Psoas muscle (tissue), 8 donors: ENCODE data around the gene PLA2G1B. TPM values are rescaled to one million over a fixed set of nuclear protein-coding genes. Genes with fewer than 3 reads are reported as not detected.

Experiments
- ATAC-seq, 4 donors: fragments of 200-7000 bp; cut with Tn5 transposase; one replicate each; pipeline ENCODE4 v1.9.1; 2020; ENCODE audit warnings: moderate library complexity in 3 of 4, mild to moderate bottlenecking in 2 of 4
- DNase-seq, 2 donors: peaks; one replicate each; pipeline ENCODE4 v3.0.0-alpha.2; 2020
- H3K27ac ChIP-seq: fragments of 200-600 bp; one replicate; pipeline ENCODE4 v1.8.0; 2022
- H3K27me3 ChIP-seq, 3 donors: fragments of 200-600 bp in 1 of 3; one replicate each; pipeline versions ENCODE4 v1.6.1 to v1.8.0; 2013 to 2022; ENCODE audit warnings: low read length in 2 of 3, mild to moderate bottlenecking in 2 of 3, moderate library complexity in 1 of 3; ENCODE audit not compliant: insufficient read depth in 3 of 3
- H3K36me3 ChIP-seq, 2 donors: fragments of 200-600 bp in 1 of 2; one replicate each; pipeline versions ENCODE4 v1.6.1 to v1.8.0; 2013 to 2022; ENCODE audit warnings: low read depth in 1 of 2, mild to moderate bottlenecking in 1 of 2, moderate library complexity in 1 of 2; ENCODE audit not compliant: insufficient read depth in 1 of 2
- H3K4me1 ChIP-seq: fragments of 200-600 bp; one replicate; pipeline ENCODE4 v1.8.0; 2022
- H3K4me3 ChIP-seq: fragments of 200-600 bp; one replicate; pipeline ENCODE4 v1.8.0; 2022; ENCODE audit warnings: mild to moderate bottlenecking
- H3K9me3 ChIP-seq: fragments of 200-600 bp; one replicate; pipeline ENCODE4 v1.8.0; 2022
- WGBS, 3 donors: extraction: QIAGEN DNeasy Blood & Tissue Kit; methylation state at CpG; one replicate each; pipeline versions ENCODE4 v1.1.6 to v1.1.7; 2013; 5-methylcytosine and 5-hydroxymethylcytosine counted together
- intact Hi-C, 2 donors: fragments of 100-400 bp; cut with DNase I; formaldehyde crosslinking; loops; one replicate each; pipeline versions ENCODE4 v1.11.0 to v1.14.2; 2022
- polyA plus RNA-seq, 3 donors: library from polyadenylated mRNA; stranded (reverse); fragments of 200-250 nt; gene quantifications; one replicate each; pipeline ENCODE4 v1.2.3, GENCODE V29; 2013
- total RNA-seq, 4 donors: library from RNA; stranded (reverse); fragmentation: NEBNext Ultra II Directional in 2 of 4; extraction: Animal tissue kit (Norgen Biotek cat#: 25700) in 2 of 4; gene quantifications; one replicate each; pipeline versions ENCODE4 v1.2.1 to v1.2.4, GENCODE V29; 2021 to 2023
- TF ChIP-seq, protein P1 (sequence below): fragments of 200-600 bp; IDR thresholded peaks from one replicate; pipeline ENCODE4 v1.8.0; 2022; ENCODE audit warnings: antibody characterized with exemption
- donor health status: healthy with polysubstance abuse.
- donor health status: DM: no; HTN: no; CAD: no; lungs with moderate emphysema.
- donor health status: Bipolar disorder and iron deficiency.
- donor health status: healthy.
- donor health status: DM: yes; HTN: yes; CAD: no.
- donor health status: DM: no; HTN: no; CAD: no.
- donor health status: DM: no; HTN: no; CAD: no.
- donor health status: DM: yes; HTN: yes; CAD: no.

The PLA2G1B gene
- total and polyA plus RNA-seq, 7 donors: 0.39 to 1.0 (median 0.81) TPM; not detected in 4

- intact Hi-C loops: no loop called here
- Histone ChIP-seq H3K4me1 (no peaks in the 10 kb centered on the region), H3K4me3 (peak overlapping the region; percentile 63), H3K36me3 (no peaks in the 10 kb centered on the region), H3K27me3 (peaks cover 0 to 66% (median 17%) of the 10 kb centered on the region in 3 donors), H3K9me3 (no peaks in the 10 kb centered on the region), H3K27ac (no peak overlapping the region)
- peak in 1 of 2 donors; percentile 29 for DNase-seq
- no peak for ATAC-seq
- 3 to 5% (median 3%) methylated on average over 51 to 86 of the region's 86 CpGs for WGBS, 3 donors
- TF ChIP-seq, protein P1, sequence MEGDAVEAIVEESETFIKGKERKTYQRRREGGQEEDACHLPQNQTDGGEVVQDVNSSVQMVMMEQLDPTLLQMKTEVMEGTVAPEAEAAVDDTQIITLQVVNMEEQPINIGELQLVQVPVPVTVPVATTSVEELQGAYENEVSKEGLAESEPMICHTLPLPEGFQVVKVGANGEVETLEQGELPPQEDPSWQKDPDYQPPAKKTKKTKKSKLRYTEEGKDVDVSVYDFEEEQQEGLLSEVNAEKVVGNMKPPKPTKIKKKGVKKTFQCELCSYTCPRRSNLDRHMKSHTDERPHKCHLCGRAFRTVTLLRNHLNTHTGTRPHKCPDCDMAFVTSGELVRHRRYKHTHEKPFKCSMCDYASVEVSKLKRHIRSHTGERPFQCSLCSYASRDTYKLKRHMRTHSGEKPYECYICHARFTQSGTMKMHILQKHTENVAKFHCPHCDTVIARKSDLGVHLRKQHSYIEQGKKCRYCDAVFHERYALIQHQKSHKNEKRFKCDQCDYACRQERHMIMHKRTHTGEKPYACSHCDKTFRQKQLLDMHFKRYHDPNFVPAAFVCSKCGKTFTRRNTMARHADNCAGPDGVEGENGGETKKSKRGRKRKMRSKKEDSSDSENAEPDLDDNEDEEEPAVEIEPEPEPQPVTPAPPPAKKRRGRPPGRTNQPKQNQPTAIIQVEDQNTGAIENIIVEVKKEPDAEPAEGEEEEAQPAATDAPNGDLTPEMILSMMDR: no peak
Observed at GRCh38 chr12:120367924-120368788, 40.6 kb upstream of the PLA2G1B start.

GRCh38 chr12:120367233-120367923 lies 39.8 kb upstream of the PLA2G1B start:
- Histone ChIP-seq H3K27me3 (peaks cover 0 to 65% (median 20%) of the 10 kb centered on the region in 3 donors), H3K4me3 (no peak overlapping the region), H3K36me3 (no peaks in the 10 kb centered on the region), H3K4me1 (no peaks in the 10 kb centered on the region), H3K27ac (no peak overlapping the region), H3K9me3 (no peaks in the 10 kb centered on the region)
- intact Hi-C loops: no loop called here
- DNase-seq (no peak), ATAC-seq (no peak)
- TF ChIP-seq, protein P1: no peak
- 41 to 50% (median 47%) methylated on average over 10 of the region's 10 CpGs for WGBS, 3 donors

GRCh38 chr12:120366845-120367232 lies 39.3 kb upstream of the PLA2G1B start:
- TF ChIP-seq, protein P1: no peak
- no peak overlapping the region for H3K4me3 ChIP-seq
- 57 to 80% (median 68%) methylated on average over 7 of the region's 7 CpGs for WGBS, 3 donors
- H3K27me3 ChIP-seq: peaks cover 0 to 64% (median 21%) of the 10 kb centered on the region in 3 donors
- H3K36me3 ChIP-seq: no peaks in the 10 kb centered on the region
- intact Hi-C loops: no loop called here
- ATAC-seq (no peak), DNase-seq (no peak)
- H3K4me1 ChIP-seq: no peaks in the 10 kb centered on the region
- no peaks in the 10 kb centered on the region for H3K9me3 ChIP-seq
- H3K27ac ChIP-seq: no peak overlapping the region

- no peak overlapping the region for H3K27ac ChIP-seq
- WGBS, 3 donors: 72 to 86% (median 83%) methylated on average over 7 of the region's 7 CpGs
- intact Hi-C loops: no loop called here
- ATAC-seq (no peak), DNase-seq (no peak)
- H3K9me3 ChIP-seq: no peaks in the 10 kb centered on the region
- no peak overlapping the region for H3K4me3 ChIP-seq
- H3K4me1 ChIP-seq: no peaks in the 10 kb centered on the region
- H3K36me3 ChIP-seq: no peaks in the 10 kb centered on the region
- peaks cover 0 to 64% (median 25%) of the 10 kb centered on the region in 3 donors for H3K27me3 ChIP-seq
- TF ChIP-seq, protein P1: no peak
Observed at GRCh38 chr12:120366341-120366705, 38.7 kb upstream of the PLA2G1B start.
